Fibroblast of lung (primary cell): ENCODE results near the gene BGLAP. TPM values are rescaled to one million over a fixed set of nuclear protein-coding genes. Genes with fewer than 3 reads are reported as not detected.

ENCODE experiments used
- DNase-seq, 2 donors: peaks; one replicate each; pipeline versions ENCODE4 v3.0.0 to v3.0.0-alpha.2; 2010; ENCODE audit warnings: low read depth in 2 of 2
- H2AFZ ChIP-seq: 2 replicates; pipeline ENCODE4 v1.5.1; 2012; ENCODE audit warnings: low read length, control low read depth, inconsistent platforms
- H3K27ac ChIP-seq: 2 replicates; pipeline ENCODE4 v1.5.1; 2011; ENCODE audit warnings: low read length, control low read depth; ENCODE audit not compliant: insufficient read depth
- H3K27me3 ChIP-seq: 2 replicates; pipeline ENCODE4 v1.5.1; 2011; ENCODE audit warnings: mild to moderate bottlenecking, low read length; ENCODE audit not compliant: control insufficient read depth, insufficient read depth
- H3K36me3 ChIP-seq: 2 replicates; pipeline ENCODE4 v1.5.1; 2011; ENCODE audit warnings: low read length; ENCODE audit not compliant: control insufficient read depth, insufficient read depth
- H3K4me1 ChIP-seq: 2 replicates; pipeline ENCODE4 v1.5.1; 2011; ENCODE audit warnings: low read length; ENCODE audit not compliant: control insufficient read depth, insufficient read depth; ENCODE audit errors: extremely low read depth
- H3K4me2 ChIP-seq: 2 replicates; pipeline ENCODE4 v1.5.1; 2011; ENCODE audit warnings: low read length, control low read depth; ENCODE audit not compliant: insufficient read depth; ENCODE audit errors: extremely low read depth
- H3K4me3 ChIP-seq, 4 experiments: fragments of 200-600 bp in 1 of 4; sonication (generic) in 1 of 4; replicated peaks in 1 of 4; 2 replicates each; pipeline ENCODE4 v1.5.1; 2011 to 2016; ENCODE audit warnings: low read length in 4 of 4, low read depth in 3 of 4, mild to moderate bottlenecking in 3 of 4, control low read depth in 2 of 4, inconsistent platforms in 1 of 4, mixed read lengths in 1 of 4; ENCODE audit not compliant: insufficient read depth in 1 of 4; ENCODE audit errors: control extremely low read depth in 1 of 4
- H3K79me2 ChIP-seq: 2 replicates; pipeline ENCODE4 v1.5.1; 2012; ENCODE audit warnings: mild to moderate bottlenecking, low read length, inconsistent platforms; ENCODE audit not compliant: control insufficient read depth, insufficient read depth
- H3K9ac ChIP-seq: 2 replicates; pipeline ENCODE4 v1.5.1; 2011; ENCODE audit warnings: mild to moderate bottlenecking, low read length, control low read depth; ENCODE audit not compliant: insufficient read depth
- H3K9me3 ChIP-seq: 2 replicates; pipeline ENCODE4 v1.5.1; 2012; ENCODE audit warnings: low read depth, low read length; ENCODE audit not compliant: control insufficient read depth, insufficient read depth
- H4K20me1 ChIP-seq: 2 replicates; pipeline ENCODE4 v1.5.1; 2011; ENCODE audit warnings: low read length; ENCODE audit not compliant: control insufficient read depth, insufficient read depth; ENCODE audit errors: extremely low read depth
- EZH2 ChIP-seq: IDR thresholded peaks from 2 replicates; pipeline ENCODE4 v1.5.1; 2012; ENCODE audit warnings: low read length, control low read depth, mild to moderate bottlenecking; ENCODE audit errors: missing control alignments
- polyA plus RNA-seq, 2 donors: library from polyadenylated mRNA; depleted of rRNA in 1 of 2; stranded (reverse) in 1 of 2; unstranded in 1 of 2; fragments of >200 nt; gene quantifications; 2 replicates each; pipeline ENCODE4 v1.2.1, GENCODE V29; 2011 to 2012; ENCODE audit warnings: missing spikeins in 1 of 2
- total RNA-seq: library from RNA; depleted of rRNA; stranded (reverse); fragments of >200 nt; gene quantifications from 2 replicates; pipeline ENCODE4 v1.2.1, GENCODE V29; 2014
- TF ChIP-seq, protein P1 (sequence below), 2 donors: IDR thresholded peaks in 1 of 2; conservative IDR thresholded peaks in 1 of 2; 1 replicate in 1 of 2; 2 replicates in 1 of 2; pipeline ENCODE4 v1.5.1; 2011 to 2012; ENCODE audit warnings: low read length in 2 of 2, control low read depth in 1 of 2, inconsistent platforms in 1 of 2, low read depth in 1 of 2, mild to moderate bottlenecking in 1 of 2

BGLAP gene
- total and polyA plus RNA-seq, 2 donors (not counting 1 experiment from before 2014, with no cell fraction given) = 0.34 to 0.50 TPM

DNA sequence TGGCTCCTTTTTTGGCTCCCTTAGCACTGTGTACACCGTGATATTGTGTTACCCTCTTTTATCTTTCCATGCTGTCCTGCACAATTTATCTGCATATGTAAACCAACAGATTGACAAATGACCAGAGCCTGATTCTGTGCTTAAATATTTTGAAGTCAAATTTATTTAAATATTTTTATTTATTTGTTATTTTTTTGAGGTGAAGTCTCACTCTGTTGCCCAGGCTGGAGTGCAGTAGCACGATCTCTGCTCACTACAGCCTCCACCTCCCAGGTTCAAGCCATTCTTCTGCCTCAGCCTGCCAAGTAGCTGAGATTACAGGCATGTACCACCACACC is 16.3 kb upstream of the BGLAP start:
- no peaks in the 10 kb centered on the region for H3K9me3 ChIP-seq
- TF ChIP-seq, protein P1, sequence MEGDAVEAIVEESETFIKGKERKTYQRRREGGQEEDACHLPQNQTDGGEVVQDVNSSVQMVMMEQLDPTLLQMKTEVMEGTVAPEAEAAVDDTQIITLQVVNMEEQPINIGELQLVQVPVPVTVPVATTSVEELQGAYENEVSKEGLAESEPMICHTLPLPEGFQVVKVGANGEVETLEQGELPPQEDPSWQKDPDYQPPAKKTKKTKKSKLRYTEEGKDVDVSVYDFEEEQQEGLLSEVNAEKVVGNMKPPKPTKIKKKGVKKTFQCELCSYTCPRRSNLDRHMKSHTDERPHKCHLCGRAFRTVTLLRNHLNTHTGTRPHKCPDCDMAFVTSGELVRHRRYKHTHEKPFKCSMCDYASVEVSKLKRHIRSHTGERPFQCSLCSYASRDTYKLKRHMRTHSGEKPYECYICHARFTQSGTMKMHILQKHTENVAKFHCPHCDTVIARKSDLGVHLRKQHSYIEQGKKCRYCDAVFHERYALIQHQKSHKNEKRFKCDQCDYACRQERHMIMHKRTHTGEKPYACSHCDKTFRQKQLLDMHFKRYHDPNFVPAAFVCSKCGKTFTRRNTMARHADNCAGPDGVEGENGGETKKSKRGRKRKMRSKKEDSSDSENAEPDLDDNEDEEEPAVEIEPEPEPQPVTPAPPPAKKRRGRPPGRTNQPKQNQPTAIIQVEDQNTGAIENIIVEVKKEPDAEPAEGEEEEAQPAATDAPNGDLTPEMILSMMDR (conservative IDR thresholded peaks at IDR 0.05 in 1 of 2, IDR thresholded peaks at IDR 0.05 in 1 of 2; ENCODE audit: low read depth in 1 of 2, low read length in 2 of 2) = no peak
- TF ChIP-seq EZH2 = no peak
- H3K27me3 ChIP-seq = no peaks in the 10 kb centered on the region
- DNase-seq = no peak
- no peak overlapping the region for H3K4me3 ChIP-seq
- H4K20me1 ChIP-seq = no peaks in the 10 kb centered on the region
- peaks cover 7% of the 10 kb centered on the region for H3K36me3 ChIP-seq
- H3K27ac ChIP-seq = no peak overlapping the region
- no peaks in the 10 kb centered on the region for H3K4me1 ChIP-seq
- no peak overlapping the region for H3K4me2 ChIP-seq
- H2AFZ ChIP-seq = no peak overlapping the region
- no peaks in the 10 kb centered on the region for H3K79me2 ChIP-seq
- no peak overlapping the region for H3K9ac ChIP-seq

DNA sequence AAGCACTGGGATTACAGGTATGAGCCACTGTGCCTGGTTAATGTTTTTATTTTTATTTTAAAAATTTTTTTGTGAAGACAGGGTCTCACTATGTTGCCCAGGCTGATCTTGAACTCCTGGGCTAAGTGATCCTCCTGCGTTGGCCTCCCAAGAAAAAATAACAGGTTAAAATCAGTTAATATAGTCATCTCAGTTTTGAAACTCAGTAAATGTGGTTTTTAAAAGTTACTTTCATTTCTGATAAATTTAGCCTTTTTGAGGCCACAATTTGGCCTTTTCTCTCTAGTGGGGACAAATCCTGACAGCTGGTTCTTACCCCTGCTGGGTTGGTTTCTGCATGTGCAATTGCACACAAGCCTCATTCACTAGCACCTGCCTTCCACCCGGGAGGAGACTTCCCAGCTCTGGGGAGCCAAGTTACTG is 15.9 kb upstream of the BGLAP start:
- H3K4me3 ChIP-seq = no peak overlapping the region
- H3K27me3 ChIP-seq = no peaks in the 10 kb centered on the region
- H3K9me3 ChIP-seq = no peaks in the 10 kb centered on the region
- no peak overlapping the region for H3K4me2 ChIP-seq
- H3K79me2 ChIP-seq = no peaks in the 10 kb centered on the region
- no peak overlapping the region for H3K27ac ChIP-seq
- no peaks in the 10 kb centered on the region for H4K20me1 ChIP-seq
- H3K9ac ChIP-seq = no peak overlapping the region
- H3K4me1 ChIP-seq = no peaks in the 10 kb centered on the region
- DNase-seq = no peak
- TF ChIP-seq EZH2 = no peak
- TF ChIP-seq, protein P1 (conservative IDR thresholded peaks at IDR 0.05 in 1 of 2, IDR thresholded peaks at IDR 0.05 in 1 of 2; ENCODE audit: low read depth in 1 of 2, low read length in 2 of 2) = no peak
- no peak overlapping the region for H2AFZ ChIP-seq
- peaks cover 4% of the 10 kb centered on the region for H3K36me3 ChIP-seq

DNA sequence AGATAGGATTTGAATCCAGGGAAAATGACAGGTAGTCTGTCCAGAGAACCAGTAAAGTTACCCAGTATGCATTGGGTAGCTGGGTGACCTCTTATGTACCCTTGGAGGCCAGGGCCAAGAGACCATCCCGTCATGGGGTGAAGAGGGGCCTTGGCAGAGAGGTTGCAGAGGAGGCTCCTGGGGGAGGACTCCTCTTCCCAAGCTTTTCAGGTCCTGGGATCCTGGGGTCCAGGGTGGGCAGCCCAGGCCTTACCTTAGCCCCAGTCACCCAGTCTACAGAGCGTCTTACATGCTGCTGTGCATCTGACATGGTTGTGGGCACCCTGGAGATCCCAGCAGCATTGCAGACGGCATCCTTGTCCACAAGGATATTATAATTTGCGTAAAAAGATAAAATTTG is 15.2 kb upstream of the BGLAP start:
- no peak for DNase-seq

More for the DNA sequence above, 15.2 kb upstream of the BGLAP start:
- Histone ChIP-seq H3K9ac (no peak overlapping the region), H3K36me3 (peaks cover 3% of the 10 kb centered on the region), H3K27ac (no peak overlapping the region), H3K9me3 (no peaks in the 10 kb centered on the region), H3K79me2 (no peaks in the 10 kb centered on the region), H3K27me3 (no peaks in the 10 kb centered on the region), H3K4me2 (no peak overlapping the region), H3K4me3 (no peak overlapping the region), H3K4me1 (no peaks in the 10 kb centered on the region), H4K20me1 (no peaks in the 10 kb centered on the region), H2AFZ (no peak overlapping the region)
- TF ChIP-seq, protein P1 (conservative IDR thresholded peaks at IDR 0.05 in 1 of 2, IDR thresholded peaks at IDR 0.05 in 1 of 2; ENCODE audit: low read depth in 1 of 2, low read length in 2 of 2) = no peak
- no peak for TF ChIP-seq EZH2
